HepG2 (cell line): Measurements from ENCODE around the gene DYNC1I2.

Source experiments
- KLF6 ChIP-seq: IDR thresholded peaks from 2 replicates; pipeline ENCODE4 v1.8.0; 2016; ENCODE audit warnings: missing biosample characterization, missing genetic modification reagents
- PCBP2 ChIP-seq: fragments of 200-400 bp; formaldehyde crosslinking; optimal IDR thresholded peaks from 2 replicates; pipeline ENCODE3; 2018; ENCODE audit warnings: low read length, low read depth; ENCODE audit not compliant: poor library complexity, severe bottlenecking
- RBM39 ChIP-seq: fragments of 200-400 bp; formaldehyde crosslinking; IDR thresholded peaks from one replicate; pipeline ENCODE4 v1.6.1; 2018; ENCODE audit warnings: antibody characterized with exemption, mild to moderate bottlenecking, low read depth, low read length; ENCODE audit not compliant: poor library complexity, severe bottlenecking
- TCF7L2 ChIP-seq: IDR thresholded peaks from 2 replicates; pipeline ENCODE4 v1.6.1; 2011; ENCODE audit warnings: mild to moderate bottlenecking, low read depth, low read length, moderate library complexity
- TF ChIP-seq, protein P1 (sequence below): sonication (generic); formaldehyde crosslinking; IDR thresholded peaks from 2 replicates; pipeline ENCODE4 v1.5.0; 2020; ENCODE audit warnings: mild to moderate bottlenecking, missing genetic modification reagents, moderate library complexity

GRCh38 chr2:171771463-171771862, 84.2 kb downstream of the DYNC1I2 start:
- TF ChIP-seq, protein P1, sequence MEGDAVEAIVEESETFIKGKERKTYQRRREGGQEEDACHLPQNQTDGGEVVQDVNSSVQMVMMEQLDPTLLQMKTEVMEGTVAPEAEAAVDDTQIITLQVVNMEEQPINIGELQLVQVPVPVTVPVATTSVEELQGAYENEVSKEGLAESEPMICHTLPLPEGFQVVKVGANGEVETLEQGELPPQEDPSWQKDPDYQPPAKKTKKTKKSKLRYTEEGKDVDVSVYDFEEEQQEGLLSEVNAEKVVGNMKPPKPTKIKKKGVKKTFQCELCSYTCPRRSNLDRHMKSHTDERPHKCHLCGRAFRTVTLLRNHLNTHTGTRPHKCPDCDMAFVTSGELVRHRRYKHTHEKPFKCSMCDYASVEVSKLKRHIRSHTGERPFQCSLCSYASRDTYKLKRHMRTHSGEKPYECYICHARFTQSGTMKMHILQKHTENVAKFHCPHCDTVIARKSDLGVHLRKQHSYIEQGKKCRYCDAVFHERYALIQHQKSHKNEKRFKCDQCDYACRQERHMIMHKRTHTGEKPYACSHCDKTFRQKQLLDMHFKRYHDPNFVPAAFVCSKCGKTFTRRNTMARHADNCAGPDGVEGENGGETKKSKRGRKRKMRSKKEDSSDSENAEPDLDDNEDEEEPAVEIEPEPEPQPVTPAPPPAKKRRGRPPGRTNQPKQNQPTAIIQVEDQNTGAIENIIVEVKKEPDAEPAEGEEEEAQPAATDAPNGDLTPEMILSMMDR (CRISPR knock-in tag): no peak
- TF ChIP-seq KLF6 (CRISPR knock-in tag) (no peak), PCBP2 (no peak), RBM39 (no peak), TCF7L2 (no peak)
